Mucosa of rectum (tissue), 2 donors: ENCODE measurements around the gene AOAH.

Experiments
- H3K27ac ChIP-seq, 2 donors: one replicate each; pipeline ENCODE4 v1.7.0; 2013; ENCODE audit warnings: inconsistent platforms in 2 of 2, low read depth in 2 of 2, low read length in 2 of 2
- H3K27me3 ChIP-seq, 2 donors: one replicate each; pipeline ENCODE4 v1.7.0; 2013; ENCODE audit warnings: low read length in 2 of 2; ENCODE audit not compliant: control insufficient read depth in 2 of 2, insufficient read depth in 2 of 2
- H3K36me3 ChIP-seq, 2 donors: one replicate each; pipeline ENCODE4 v1.7.0; 2013; ENCODE audit warnings: low read length in 2 of 2; ENCODE audit not compliant: control insufficient read depth in 2 of 2, insufficient read depth in 2 of 2
- H3K4me1 ChIP-seq, 2 donors: one replicate each; pipeline ENCODE4 v1.7.0; 2013; ENCODE audit warnings: low read length in 2 of 2, mild to moderate bottlenecking in 1 of 2; ENCODE audit not compliant: control insufficient read depth in 2 of 2, insufficient read depth in 2 of 2
- H3K4me3 ChIP-seq, 2 donors: one replicate each; pipeline ENCODE4 v1.7.0; 2013; ENCODE audit warnings: low read length in 2 of 2
- H3K9ac ChIP-seq, 2 donors: one replicate each; pipeline ENCODE4 v1.7.0; 2013; ENCODE audit warnings: low read length in 2 of 2, low read depth in 1 of 2, mild to moderate bottlenecking in 1 of 2
- H3K9me3 ChIP-seq, 2 donors: one replicate each; pipeline ENCODE4 v1.7.0; 2013; ENCODE audit warnings: low read length in 2 of 2; ENCODE audit not compliant: control insufficient read depth in 2 of 2
- donor health status: healthy.
- donor health status: Normal muscosa, but diverticular disease.

Gene AOAH

GRCh38 chr7:36599645-36600313 lies 124.5 kb downstream of the AOAH start:
- H3K36me3 ChIP-seq = peaks cover 0 to 4% of the 10 kb centered on the region in 2 donors
- no peak overlapping the region for H3K9ac ChIP-seq
- H3K27ac ChIP-seq = no peak overlapping the region
- H3K9me3 ChIP-seq = no peaks in the 10 kb centered on the region
- H3K4me3 ChIP-seq = no peak overlapping the region
- no peaks in the 10 kb centered on the region for H3K27me3 ChIP-seq
- H3K4me1 ChIP-seq = no peaks in the 10 kb centered on the region

- H3K9ac ChIP-seq = no peak overlapping the region
- H3K9me3 ChIP-seq = no peaks in the 10 kb centered on the region
- H3K27me3 ChIP-seq = no peaks in the 10 kb centered on the region
- peaks cover 4 to 5% of the 10 kb centered on the region in 2 donors for H3K36me3 ChIP-seq
- no peaks in the 10 kb centered on the region for H3K4me1 ChIP-seq
- no peak overlapping the region for H3K27ac ChIP-seq
- H3K4me3 ChIP-seq = no peak overlapping the region
Measured at GRCh38 chr7:36598054-36598674, 126.1 kb downstream of the AOAH start.

GRCh38 chr7:36597090-36597773 lies 127.1 kb downstream of the AOAH start:
- H3K9me3 ChIP-seq = no peaks in the 10 kb centered on the region
- H3K4me1 ChIP-seq = no peaks in the 10 kb centered on the region
- no peak overlapping the region for H3K27ac ChIP-seq
- peaks cover 4 to 6% of the 10 kb centered on the region in 2 donors for H3K36me3 ChIP-seq
- H3K27me3 ChIP-seq = no peaks in the 10 kb centered on the region
- H3K4me3 ChIP-seq = no peak overlapping the region
- no peak overlapping the region for H3K9ac ChIP-seq

GRCh38 chr7:36594445-36594844 lies 129.8 kb downstream of the AOAH start:
- H3K4me3 ChIP-seq = no peak overlapping the region
- H3K36me3 ChIP-seq = peaks cover 4 to 7% of the 10 kb centered on the region in 2 donors
- no peak overlapping the region for H3K9ac ChIP-seq
- H3K27ac ChIP-seq = no peak overlapping the region
- H3K4me1 ChIP-seq = no peaks in the 10 kb centered on the region
- H3K9me3 ChIP-seq = no peaks in the 10 kb centered on the region
- no peaks in the 10 kb centered on the region for H3K27me3 ChIP-seq

- no peak overlapping the region for H3K4me3 ChIP-seq
- H3K4me1 ChIP-seq = no peaks in the 10 kb centered on the region
- no peaks in the 10 kb centered on the region for H3K27me3 ChIP-seq
- H3K27ac ChIP-seq = no peak overlapping the region
- no peaks in the 10 kb centered on the region for H3K9me3 ChIP-seq
- H3K36me3 ChIP-seq = peaks cover 0 to 7% of the 10 kb centered on the region in 2 donors
- H3K9ac ChIP-seq = no peak overlapping the region
Measured at GRCh38 chr7:36591636-36592035, 132.7 kb downstream of the AOAH start.

- H3K27me3 ChIP-seq = no peaks in the 10 kb centered on the region
- H3K27ac ChIP-seq = no peak overlapping the region
- peaks cover 0 to 7% of the 10 kb centered on the region in 2 donors for H3K36me3 ChIP-seq
- H3K9me3 ChIP-seq = no peaks in the 10 kb centered on the region
- no peak overlapping the region for H3K9ac ChIP-seq
- no peaks in the 10 kb centered on the region for H3K4me1 ChIP-seq
- H3K4me3 ChIP-seq = no peak overlapping the region
Measured at GRCh38 chr7:36589391-36589790, 134.9 kb downstream of the AOAH start.

GRCh38 chr7:36583318-36583717 lies 141.0 kb downstream of the AOAH start:
- Histone ChIP-seq H3K4me1 (no peaks in the 10 kb centered on the region), H3K36me3 (no peaks in the 10 kb centered on the region), H3K9ac (no peak overlapping the region), H3K4me3 (no peak overlapping the region), H3K9me3 (no peaks in the 10 kb centered on the region), H3K27me3 (no peaks in the 10 kb centered on the region), H3K27ac (no peak overlapping the region)

- H3K9me3 ChIP-seq = peaks cover 0 to 4% of the 10 kb centered on the region in 2 donors
Measured at GRCh38 chr7:36575832-36576231, 148.5 kb downstream of the AOAH start.

GRCh38 chr7:36573066-36573465 lies 151.2 kb downstream of the AOAH start:
- H3K4me1 ChIP-seq = no peaks in the 10 kb centered on the region
- H3K9ac ChIP-seq = no peak overlapping the region
- H3K36me3 ChIP-seq = peaks cover 0 to 2% of the 10 kb centered on the region in 2 donors
- no peak overlapping the region for H3K4me3 ChIP-seq
- H3K9me3 ChIP-seq = peaks cover 0 to 4% of the 10 kb centered on the region in 2 donors
- H3K27me3 ChIP-seq = no peaks in the 10 kb centered on the region
- no peak overlapping the region for H3K27ac ChIP-seq

More at GRCh38 chr7:36575832-36576231, 148.5 kb downstream of the AOAH start:
- Histone ChIP-seq H3K9ac (no peak overlapping the region), H3K27me3 (no peaks in the 10 kb centered on the region), H3K4me1 (no peaks in the 10 kb centered on the region), H3K27ac (no peak overlapping the region), H3K4me3 (no peak overlapping the region), H3K36me3 (peaks cover 0 to 2% of the 10 kb centered on the region in 2 donors)

- Histone ChIP-seq H3K4me3 (no peak overlapping the region), H3K27ac (no peak overlapping the region), H3K4me1 (no peaks in the 10 kb centered on the region), H3K27me3 (no peaks in the 10 kb centered on the region), H3K36me3 (peaks cover 0 to 1% of the 10 kb centered on the region in 2 donors), H3K9ac (no peak overlapping the region), H3K9me3 (no peaks in the 10 kb centered on the region)
Measured at GRCh38 chr7:36571190-36571560, 153.1 kb downstream of the AOAH start.
